ENCODE measurements around the gene RAB3IL1. TPM values are rescaled to one million over a fixed set of nuclear protein-coding genes. Genes with fewer than 3 reads are reported as not detected.

The RAB3IL1 gene
- total and polyA plus RNA-seq, 2 of the 13 experiments (the other 11 are each of a cell fraction or from before 2014, with no cell fraction given): 1.2 to 2.0 TPM

GRCh38 chr11:61890529-61891330, 26.6 kb downstream of the RAB3IL1 start (continued):
- TF ChIP-seq CERS6 (CRISPR knock-in tag; IDR thresholded peaks at IDR 0.05): no peak
- no peak for TF ChIP-seq ZNF263 (CRISPR knock-in tag; IDR thresholded peaks at IDR 0.05)
- TF ChIP-seq ATAD3A (CRISPR knock-in tag; IDR thresholded peaks at IDR 0.05): no peak
- 0 out of 2 replicates have a peak, but pooled peaks have one; percentile 20 for TF ChIP-seq ISL2 (CRISPR knock-in tag; IDR thresholded peaks at IDR 0.05)
- peak; percentile 27; the same call in 1 of the 2 replicates for TF ChIP-seq ZNF747 (CRISPR knock-in tag; IDR thresholded peaks at IDR 0.05; ENCODE audit: borderline replicate concordance)
- TF ChIP-seq TEAD2 (CRISPR knock-in tag; IDR thresholded peaks at IDR 0.05): no peak
- 0 out of 2 replicates have a peak, but pooled peaks have one; percentile 43 for TF ChIP-seq ZNF567 (CRISPR knock-in tag; IDR thresholded peaks at IDR 0.05; ENCODE audit: borderline replicate concordance)
- TF ChIP-seq KAT7 (CRISPR knock-in tag; IDR thresholded peaks at IDR 0.05; ENCODE audit: borderline replicate concordance): no peak
- TF ChIP-seq KDM3A (CRISPR knock-in tag; IDR thresholded peaks at IDR 0.05; ENCODE audit: low read depth): 0 out of 2 replicates have a peak, but pooled peaks have one; percentile 53
- TF ChIP-seq ZBTB10 (CRISPR knock-in tag; IDR thresholded peaks at IDR 0.05; ENCODE audit: borderline replicate concordance): no peak
- TF ChIP-seq ZNF275 (CRISPR knock-in tag; IDR thresholded peaks at IDR 0.05; ENCODE audit: borderline replicate concordance): peak; percentile 77; the same call in 1 of the 2 replicates
- no peak for TF ChIP-seq RNF2 (conservative IDR thresholded peaks at IDR 0.05; ENCODE audit: low read depth)
- TF ChIP-seq ZNF350 (CRISPR knock-in tag; IDR thresholded peaks at IDR 0.05; ENCODE audit: borderline replicate concordance, low read depth): 0 out of 2 replicates have a peak, but pooled peaks have one; percentile 30
- no peak for TF ChIP-seq ZNF792 (CRISPR knock-in tag; IDR thresholded peaks at IDR 0.05)
- TF ChIP-seq, protein P1, sequence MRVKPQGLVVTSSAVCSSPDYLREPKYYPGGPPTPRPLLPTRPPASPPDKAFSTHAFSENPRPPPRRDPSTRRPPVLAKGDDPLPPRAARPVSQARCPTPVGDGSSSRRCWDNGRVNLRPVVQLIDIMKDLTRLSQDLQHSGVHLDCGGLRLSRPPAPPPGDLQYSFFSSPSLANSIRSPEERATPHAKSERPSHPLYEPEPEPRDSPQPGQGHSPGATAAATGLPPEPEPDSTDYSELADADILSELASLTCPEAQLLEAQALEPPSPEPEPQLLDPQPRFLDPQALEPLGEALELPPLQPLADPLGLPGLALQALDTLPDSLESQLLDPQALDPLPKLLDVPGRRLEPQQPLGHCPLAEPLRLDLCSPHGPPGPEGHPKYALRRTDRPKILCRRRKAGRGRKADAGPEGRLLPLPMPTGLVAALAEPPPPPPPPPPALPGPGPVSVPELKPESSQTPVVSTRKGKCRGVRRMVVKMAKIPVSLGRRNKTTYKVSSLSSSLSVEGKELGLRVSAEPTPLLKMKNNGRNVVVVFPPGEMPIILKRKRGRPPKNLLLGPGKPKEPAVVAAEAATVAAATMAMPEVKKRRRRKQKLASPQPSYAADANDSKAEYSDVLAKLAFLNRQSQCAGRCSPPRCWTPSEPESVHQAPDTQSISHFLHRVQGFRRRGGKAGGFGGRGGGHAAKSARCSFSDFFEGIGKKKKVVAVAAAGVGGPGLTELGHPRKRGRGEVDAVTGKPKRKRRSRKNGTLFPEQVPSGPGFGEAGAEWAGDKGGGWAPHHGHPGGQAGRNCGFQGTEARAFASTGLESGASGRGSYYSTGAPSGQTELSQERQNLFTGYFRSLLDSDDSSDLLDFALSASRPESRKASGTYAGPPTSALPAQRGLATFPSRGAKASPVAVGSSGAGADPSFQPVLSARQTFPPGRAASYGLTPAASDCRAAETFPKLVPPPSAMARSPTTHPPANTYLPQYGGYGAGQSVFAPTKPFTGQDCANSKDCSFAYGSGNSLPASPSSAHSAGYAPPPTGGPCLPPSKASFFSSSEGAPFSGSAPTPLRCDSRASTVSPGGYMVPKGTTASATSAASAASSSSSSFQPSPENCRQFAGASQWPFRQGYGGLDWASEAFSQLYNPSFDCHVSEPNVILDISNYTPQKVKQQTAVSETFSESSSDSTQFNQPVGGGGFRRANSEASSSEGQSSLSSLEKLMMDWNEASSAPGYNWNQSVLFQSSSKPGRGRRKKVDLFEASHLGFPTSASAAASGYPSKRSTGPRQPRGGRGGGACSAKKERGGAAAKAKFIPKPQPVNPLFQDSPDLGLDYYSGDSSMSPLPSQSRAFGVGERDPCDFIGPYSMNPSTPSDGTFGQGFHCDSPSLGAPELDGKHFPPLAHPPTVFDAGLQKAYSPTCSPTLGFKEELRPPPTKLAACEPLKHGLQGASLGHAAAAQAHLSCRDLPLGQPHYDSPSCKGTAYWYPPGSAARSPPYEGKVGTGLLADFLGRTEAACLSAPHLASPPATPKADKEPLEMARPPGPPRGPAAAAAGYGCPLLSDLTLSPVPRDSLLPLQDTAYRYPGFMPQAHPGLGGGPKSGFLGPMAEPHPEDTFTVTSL (CRISPR knock-in tag; IDR thresholded peaks at IDR 0.05; ENCODE audit: borderline replicate concordance): no peak
- peak; percentile 60 for TF ChIP-seq SAP130 (CRISPR knock-in tag; IDR thresholded peaks at IDR 0.05; ENCODE audit: low read depth)
- TF ChIP-seq MXI1 (IDR thresholded peaks at IDR 0.05; ENCODE audit: borderline replicate concordance, low read depth, low read length): peak; percentile 40; the same call in 1 of the 3 replicates
